Hematopoietic multipotent progenitor cell treated with erythropoietin and hydrocortisone succinate and interleukin-3 and kit ligand, for 15 days (in vitro differentiated cells): ENCODE results near the gene LTBP2.

Experiments used
- DNase-seq: peaks from one replicate; pipeline ENCODE4 v3.0.0-alpha.2; 2015; ENCODE audit warnings: low spot score

LTBP2 gene

DNA sequence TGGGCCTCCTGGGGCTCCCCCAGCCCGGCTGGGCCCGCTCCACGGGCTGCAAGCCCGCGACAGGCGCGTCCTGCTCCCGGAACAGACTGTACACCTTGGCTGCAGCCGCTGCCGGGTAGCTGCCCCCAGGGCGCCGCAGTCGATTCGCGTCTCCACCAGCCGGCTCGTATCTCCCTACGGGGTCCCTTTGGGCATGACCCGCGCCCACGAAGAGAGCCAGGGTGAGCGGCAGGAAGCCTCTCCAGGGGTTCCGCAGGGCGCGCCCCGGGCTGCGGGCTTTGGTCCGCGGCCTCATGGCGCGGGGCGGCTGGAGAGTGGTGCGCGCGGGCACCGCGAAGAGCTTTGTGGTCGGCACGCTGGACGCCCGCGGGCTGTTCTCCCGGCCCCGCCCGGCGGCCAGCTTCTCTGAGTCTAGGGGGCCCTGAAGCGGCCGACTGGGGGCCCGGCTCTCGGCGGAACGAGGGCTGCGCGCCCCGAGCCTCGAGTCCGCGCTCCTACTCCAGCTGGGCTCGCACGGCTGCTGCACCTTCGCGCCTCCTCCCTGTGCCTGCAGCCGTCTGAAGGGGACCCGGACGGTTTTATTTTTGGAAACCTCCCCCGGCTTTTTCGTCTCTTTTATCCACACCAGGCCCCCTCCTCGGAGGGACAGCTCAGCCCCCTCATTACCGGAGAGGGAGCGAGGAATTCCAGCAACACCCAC lies at the start of gene LTBP2:
Gene LTBP2, minus strand, starts transcription at position 588 of the 700 bp plus-strand sequence. Its CDS starts 293 bp downstream, at position 295.
- no peak for DNase-seq

DNA sequence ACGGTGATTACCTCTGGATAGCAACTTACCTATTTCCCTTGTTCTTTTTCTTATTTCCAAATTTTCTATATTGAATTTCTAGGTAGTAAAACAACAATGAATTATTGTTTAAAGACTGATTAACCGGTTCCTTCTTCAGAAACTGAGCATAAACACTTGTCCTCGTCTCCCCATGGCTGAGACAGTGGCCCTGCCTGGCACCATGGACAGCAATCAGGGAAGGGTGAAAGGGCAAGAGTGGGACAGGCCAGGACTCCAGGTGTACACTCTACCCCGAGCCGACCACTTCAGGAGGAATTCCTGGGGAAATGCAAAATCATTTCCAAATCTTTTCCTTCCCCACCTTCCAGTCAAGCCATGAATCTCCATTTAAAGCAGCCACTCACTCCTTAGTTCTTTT lies 48.8 kb upstream of the LTBP2 start:
- no peak for DNase-seq

- DNase-seq: peak; percentile 68
Measured at GRCh38 chr14:74660167-74660566, 48.1 kb upstream of the LTBP2 start.

- DNase-seq: no peak
Measured at GRCh38 chr14:74658535-74659131, 46.6 kb upstream of the LTBP2 start.

DNA sequence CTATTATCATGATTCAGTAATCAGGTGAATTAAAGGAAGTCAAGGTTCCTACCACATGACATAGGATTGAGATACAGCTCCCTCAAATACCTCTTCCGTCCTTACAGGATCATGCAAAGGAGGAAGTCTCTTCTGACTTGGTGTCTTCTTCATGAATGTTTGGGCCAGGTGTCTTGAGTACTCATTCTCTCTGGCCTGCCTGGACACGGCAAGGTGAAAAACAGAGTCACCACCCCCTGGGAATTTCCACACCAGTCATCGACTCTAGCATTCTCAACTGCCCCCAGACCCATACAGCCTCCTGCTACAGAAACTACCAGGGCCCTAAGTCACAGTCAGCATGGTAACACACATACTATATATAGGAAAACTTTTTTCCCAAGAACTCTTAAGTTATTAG lies 44.9 kb upstream of the LTBP2 start:
- DNase-seq: no peak

DNA sequence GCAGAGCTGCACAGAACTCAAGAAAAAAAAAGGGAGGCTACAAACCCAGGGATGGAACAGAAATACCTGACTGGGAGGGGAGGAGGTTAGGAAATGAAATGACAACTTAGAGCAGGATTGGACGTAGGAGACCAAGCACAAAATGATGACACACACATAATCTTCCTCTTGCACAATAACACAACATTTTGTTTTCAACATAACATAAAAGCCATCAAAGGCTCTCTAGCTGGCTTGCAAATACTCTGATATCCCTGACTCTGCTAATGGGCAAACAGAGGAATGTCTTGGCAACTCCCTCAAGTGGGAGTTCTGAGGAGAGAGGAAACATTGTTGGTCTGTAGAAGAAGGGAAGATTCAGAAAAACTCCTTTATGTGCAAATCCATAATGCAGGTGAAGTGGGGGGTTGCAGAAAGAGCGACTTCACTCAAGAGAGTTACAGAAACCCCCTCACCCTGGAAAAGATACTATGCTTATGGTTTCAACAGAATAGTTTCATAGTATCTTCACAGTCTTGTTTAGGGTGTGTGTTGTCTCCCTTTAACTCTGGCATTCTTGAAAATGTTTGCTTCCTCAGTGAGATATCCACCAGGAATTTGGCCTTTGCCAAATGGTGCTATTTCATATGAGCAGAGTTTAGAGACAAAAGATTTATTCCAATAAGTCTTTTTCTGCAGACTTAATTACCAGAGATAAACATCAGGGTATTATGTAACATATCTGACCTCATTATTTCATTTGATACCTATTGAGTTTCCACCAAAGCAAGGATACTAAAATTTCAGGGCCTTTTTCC lies 43.8 kb upstream of the LTBP2 start:
- no peak for DNase-seq

DNA sequence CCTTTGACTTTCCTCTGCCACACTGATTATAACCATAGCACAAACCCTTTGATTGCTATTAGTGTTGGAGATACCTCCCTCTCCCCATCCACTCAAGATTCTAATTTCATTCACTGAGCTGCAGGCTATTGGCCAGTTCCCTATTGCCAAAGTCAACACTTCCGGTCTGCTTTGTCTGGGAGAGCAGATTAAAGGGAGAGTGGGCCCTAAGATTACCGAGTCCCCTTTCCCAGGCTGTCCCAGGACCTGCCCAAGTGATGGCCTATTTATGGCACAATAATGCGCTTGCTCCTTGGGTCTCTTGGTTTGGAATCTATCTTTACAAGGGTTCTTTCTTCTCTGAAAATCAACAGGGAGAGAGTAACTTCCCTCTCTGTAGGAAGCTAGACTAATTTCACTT lies 42.9 kb upstream of the LTBP2 start:
- DNase-seq: no peak

DNA sequence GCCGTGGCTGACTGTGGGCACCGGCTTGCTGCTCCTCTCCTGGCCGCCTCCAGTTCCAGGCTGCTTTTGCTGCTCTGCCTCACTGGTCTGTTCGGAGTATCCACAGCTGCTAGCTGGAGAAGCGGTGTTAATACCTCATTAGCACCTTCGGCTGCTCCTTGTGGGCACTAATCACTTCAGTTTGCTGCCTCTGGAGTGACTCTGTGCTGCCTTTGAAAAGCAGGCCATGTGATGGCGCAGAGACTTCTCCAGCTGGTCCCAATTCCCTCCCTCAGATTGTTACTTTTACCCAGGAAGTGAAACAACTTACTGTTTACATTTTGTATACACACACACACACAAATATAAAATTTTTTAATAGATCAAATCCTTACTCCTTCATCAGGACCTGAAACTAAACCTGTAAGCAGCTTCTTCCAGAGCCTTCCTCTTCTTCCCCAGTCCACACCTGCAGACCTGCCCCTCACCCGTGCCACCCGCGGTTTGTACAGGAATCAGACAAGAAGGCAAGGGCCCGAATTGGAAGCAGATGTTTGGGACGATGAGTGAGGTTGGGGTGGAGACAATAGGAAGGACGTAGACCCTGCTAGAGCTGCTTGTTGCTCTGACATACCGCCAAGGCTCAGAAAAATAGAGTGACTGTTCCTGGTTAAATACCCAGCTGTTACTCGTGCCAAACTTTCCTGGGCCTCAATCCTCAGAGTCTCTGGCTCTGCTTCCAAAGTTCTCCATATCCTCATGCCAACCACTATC lies 41.5 kb upstream of the LTBP2 start:
- no peak for DNase-seq

DNA sequence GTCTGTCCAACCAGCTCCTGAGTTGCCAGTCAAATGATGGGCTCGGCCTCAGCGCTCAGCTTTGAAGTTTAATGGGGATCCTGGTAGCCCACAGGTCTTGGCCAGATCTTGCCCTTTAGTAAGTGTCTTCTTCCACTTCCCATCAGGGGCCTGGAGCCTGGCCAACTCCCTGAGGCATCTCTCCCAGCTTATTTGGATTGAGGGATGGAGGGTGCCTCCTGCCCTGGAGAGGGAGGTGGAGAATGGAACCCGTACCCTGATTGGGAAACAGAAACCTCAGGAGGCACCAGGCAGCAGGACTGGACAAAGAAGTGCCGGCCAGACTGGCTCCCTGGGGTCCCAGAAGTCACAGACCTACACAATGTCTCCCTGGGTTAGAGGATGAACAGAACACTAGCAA lies 40.5 kb upstream of the LTBP2 start:
- DNase-seq: no peak

- no peak for DNase-seq
Measured at GRCh38 chr14:74650927-74651686, 39.1 kb upstream of the LTBP2 start.

GRCh38 chr14:74649673-74650072 lies 37.6 kb upstream of the LTBP2 start:
- no peak for DNase-seq

GRCh38 chr14:74649167-74649566 lies 37.1 kb upstream of the LTBP2 start:
- DNase-seq: no peak

DNA sequence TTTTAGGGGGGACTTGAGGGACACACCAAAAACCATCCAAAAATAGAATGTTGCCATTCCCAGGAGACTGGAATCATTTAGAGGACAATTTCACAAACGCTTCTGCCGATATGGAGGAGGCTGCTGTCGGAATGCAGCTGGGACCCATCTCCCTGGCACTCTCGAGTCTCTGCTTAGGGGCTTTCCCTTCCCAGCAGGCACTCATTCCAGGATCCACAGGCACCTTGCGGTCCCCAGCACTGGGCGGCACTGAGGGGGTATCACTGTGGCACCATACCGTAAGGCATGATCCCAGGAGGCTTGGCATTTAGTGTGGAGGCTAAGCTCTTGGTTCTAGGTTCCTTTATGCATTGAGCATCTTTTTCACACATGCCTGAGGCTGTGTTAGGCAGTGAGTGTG lies 36.6 kb upstream of the LTBP2 start:
- no peak for DNase-seq

DNA sequence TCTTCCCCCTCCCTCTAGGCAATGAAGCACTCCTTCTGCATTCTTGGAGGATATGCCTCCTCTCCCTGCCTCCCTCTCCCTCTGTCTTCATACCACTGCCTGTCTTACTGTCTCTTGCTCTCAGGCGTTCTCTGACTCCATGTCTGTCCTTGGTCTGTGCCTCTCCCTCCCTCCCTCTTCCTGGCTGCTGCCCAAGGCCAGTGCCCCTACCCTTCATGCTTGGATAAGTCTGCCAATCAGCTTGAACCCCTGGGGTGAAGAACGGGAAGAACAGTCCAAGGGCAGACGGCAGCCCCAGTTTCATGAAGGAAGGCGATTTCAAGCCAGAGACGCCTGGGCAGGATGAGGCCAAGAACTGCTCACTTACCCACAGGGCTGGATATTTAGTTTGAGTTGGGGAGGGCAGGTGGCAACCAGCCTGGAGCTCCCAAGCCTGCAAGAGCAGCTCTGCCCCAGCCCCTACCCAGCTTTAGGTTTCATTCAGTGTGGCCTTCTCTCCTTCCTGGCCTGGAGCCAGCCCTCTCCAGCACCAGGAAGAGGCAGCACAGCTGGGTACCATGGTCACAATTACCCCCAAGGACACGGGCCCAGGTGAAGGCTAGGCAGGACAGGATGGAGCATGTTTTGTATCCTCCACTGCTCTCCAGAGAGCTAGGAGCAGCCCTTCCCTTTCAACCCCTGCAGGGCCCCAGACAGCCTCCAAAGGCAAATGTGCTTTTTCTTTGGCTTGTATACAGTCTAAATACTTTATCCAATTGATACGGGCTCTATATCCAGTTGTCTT lies 35.8 kb upstream of the LTBP2 start:
- no peak for DNase-seq

DNA sequence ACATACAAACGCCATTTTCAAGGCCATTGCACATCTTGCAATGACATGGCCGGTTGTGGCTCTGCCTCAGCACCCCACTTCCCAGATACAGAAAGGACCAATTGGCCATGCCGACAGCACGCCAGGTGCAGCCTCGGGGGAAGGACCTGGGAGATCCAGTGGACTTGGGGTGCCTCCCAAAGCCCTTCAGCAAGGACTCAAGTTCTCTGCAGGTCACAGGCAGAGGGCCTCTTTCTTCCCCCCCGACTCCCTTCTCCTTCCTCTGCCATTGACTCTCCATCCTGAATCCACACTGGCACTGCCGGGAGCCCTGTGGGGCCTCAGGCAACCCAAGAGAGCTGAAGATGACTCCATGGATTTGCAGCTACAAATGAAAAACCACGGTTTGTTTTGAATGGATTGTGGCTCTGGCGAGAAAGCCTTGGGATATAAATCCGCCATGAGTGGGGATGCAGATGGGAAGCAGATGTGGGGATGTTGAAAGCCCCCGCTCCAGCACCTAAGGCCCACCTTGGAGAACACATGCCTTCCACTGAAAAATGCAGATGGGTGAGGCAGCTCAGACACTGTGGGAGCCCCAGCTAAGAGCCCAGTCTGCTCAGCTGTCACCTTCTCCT lies 35.1 kb upstream of the LTBP2 start:
- DNase-seq: no peak

GRCh38 chr14:74645756-74646470 lies 33.9 kb upstream of the LTBP2 start:
- no peak for DNase-seq

DNA sequence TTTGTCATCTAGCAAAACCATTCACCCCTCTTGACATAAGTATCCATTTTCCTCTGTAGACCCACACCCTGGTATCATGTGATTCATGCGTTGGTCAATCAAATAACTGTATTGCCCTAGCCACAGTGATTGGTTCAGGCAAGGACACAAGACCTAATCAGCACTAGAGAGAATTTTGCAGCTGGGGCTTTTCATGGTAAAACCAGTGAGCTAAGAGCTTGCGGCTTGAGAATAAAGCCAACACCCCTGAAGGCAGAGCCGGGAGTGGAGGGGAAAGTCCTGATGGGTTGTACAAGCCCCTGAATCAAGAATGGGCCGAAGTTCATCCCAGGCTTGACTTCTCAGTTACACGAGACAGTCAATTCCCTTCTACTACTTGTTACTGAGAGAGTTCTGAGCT lies 33.2 kb upstream of the LTBP2 start:
- DNase-seq: no peak

GRCh38 chr14:74641601-74642391 lies 29.8 kb upstream of the LTBP2 start:
- no peak for DNase-seq

GRCh38 chr14:74638966-74639365 lies 26.9 kb upstream of the LTBP2 start:
- DNase-seq: no peak
